HG03066 (cell line): ENCODE measurements around the gene RELCH.

ENCODE experiments used
- ATAC-seq: cut with Tn5 transposase; IDR thresholded peaks from one replicate; pipeline ENCODE4 v1.9.1; 2021; ENCODE audit warnings: low read depth; ENCODE audit not compliant: unreplicated experiment

Gene RELCH

GRCh38 chr18:62318228-62319180, 131.4 kb downstream of the RELCH start:
- ATAC-seq = no peak

DNA sequence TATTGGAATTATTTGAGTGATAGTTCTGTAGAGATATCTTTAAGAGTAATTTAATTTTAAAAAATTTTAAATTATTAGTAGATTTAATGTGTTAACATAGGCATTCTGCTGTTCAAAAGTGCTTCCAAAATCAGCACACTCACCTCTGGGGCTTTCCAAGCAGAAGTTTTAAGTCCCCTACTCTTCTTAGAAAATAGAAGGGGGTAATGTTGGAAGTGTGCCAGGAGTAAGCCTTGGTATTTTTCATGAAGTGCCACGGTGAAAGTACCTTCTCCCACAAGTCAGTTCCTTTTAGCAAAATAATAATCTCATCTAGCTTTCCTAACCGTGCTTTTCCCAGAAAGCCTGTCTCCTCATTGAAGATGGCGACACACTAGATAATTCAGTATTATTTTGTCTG, 134.1 kb downstream of the RELCH start:
- ATAC-seq = no peak

GRCh38 chr18:62323483-62324180, 136.6 kb downstream of the RELCH start:
- ATAC-seq = no peak

DNA sequence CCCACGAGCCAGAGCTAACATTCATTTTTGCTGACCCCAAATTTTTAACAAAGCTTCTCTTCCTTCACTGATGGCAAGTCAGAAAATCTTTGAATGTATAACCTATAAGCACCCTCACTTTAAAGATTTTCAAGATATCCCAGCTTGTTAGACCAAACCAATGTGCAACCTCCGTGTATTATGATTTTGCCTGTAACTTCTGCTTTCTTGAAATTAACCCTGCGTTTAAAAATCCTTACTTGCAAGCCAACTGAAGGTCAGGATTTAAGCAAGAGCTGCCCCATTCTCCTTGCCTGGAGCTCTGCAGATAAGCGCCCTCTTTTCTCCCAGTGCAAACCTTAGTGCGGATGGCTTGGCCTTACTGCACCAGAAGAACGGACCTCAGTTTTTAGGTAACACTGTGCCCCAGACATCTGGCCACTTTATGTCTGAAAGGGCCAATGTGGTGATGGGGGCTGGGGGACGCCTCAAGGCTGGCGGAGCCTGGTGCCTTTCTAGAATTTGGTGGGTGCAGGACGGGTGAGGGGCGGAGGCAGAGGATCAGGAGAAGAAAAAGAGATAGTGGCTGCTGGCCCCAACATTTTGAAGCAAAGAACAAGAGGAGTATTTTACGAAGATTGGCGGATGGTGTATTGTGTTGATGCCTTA, 137.2 kb downstream of the RELCH start:
- ATAC-seq = no peak

DNA sequence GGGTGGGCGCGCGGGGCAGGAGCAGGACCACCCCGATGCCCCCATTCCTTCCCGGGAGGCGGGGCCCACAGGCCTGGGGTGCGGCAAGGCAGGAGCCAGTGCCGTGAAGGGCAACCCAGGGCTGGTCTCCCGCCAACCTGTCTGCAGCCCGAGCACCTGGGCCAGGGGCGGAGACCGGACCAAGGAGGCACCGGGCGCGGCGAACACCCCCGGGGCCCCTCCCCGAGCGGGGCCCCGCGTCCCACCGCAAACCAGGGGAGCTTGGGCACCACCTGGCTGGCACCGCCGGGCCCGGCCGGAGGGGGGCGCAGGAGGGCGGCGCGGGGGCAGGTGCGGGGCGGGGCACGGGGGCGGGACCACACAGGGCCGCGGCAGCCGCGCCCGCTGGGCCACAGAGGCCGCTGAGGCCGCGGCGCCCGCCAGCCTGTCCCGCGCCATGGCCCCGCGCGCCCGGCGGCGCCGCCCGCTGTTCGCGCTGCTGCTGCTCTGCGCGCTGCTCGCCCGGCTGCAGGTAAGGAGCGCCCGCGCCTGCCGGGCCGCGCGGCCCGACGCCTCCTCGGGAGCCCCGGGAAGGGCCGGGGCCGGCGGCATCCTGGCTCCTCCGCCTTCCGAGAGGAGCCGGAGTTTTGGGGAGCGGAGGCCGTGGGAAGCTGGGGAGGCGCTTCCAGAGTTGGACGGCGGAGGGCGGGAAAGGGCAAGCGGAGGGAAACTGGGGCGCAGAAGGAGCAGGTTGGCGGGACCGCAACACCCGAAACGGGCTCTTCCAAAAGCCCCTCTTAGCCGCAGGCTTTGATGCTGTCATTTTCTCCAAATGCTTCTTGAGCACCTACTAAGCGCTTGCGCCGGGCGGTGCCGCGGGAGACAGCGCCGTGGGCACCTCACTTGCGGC, 138.1 kb downstream of the RELCH start, which contains the start of gene TNFRSF11A:
TNFRSF11A (plus strand) TSS at position 394 of the 889 bp plus-strand sequence; CDS start at position 437, 43 bp downstream.
- ATAC-seq = peak; percentile 56

DNA sequence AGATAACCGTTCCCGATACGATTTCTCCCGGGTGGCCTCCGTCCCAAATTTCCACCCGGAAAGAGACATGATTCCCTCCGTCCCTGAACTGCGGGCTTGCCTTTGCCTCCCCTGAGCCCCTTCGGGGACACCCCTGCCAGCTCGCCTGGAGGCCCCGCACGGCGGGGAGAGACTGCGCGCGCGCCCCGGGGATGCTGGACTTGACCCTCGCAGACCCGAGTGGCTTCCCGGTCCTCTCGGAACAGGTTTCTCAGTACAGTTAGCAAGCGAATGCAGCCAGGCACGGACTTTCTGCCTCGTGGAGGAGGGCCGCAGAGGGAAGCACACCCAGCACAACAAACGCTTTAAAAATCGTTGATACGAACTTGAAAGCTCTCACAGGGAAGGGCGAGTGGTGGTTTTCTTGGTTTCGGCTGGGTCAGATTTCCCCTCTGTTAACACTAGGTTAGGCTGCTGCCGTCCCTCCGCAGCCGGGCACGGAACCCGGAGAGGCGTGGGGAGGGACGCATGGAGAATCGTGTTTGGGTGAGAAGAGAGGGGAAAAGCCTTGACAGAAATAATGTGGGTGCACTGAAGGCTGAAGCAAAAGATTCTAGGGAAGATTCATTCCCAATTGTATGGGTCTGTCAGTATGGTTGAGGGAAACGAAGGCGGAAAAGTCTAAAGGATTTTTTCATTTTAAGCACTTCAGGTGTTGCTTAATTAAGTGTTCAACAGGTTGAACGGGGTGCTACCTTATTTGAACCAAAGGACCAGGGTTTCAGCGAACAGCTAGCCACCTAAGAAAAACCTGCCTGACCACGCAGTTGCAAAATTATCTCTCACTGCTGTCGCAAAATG, 139.0 kb downstream of the RELCH start:
- ATAC-seq = peak; percentile 37

- ATAC-seq = no peak
Measured at GRCh38 chr18:62326646-62327348, 139.7 kb downstream of the RELCH start.

DNA sequence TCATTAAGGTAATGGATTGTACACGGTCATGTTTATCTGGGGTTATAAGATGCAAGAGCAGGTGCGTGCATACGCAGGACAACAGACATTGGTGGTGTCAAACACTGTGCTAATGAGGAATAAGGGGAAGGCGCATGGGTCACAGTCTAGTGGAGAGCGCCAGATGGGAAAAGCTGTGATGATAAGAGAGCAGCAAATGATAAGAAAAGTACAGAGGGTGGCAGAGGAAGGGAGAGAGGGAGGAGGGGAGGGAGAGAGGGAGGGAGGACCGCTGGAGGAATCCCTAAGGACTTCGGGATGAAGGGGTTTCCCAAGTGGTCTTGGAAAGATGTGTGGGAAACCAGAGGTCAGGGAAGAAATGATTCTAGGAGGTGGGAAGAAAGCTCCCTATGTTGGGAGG, 140.9 kb downstream of the RELCH start:
- ATAC-seq = no peak

DNA sequence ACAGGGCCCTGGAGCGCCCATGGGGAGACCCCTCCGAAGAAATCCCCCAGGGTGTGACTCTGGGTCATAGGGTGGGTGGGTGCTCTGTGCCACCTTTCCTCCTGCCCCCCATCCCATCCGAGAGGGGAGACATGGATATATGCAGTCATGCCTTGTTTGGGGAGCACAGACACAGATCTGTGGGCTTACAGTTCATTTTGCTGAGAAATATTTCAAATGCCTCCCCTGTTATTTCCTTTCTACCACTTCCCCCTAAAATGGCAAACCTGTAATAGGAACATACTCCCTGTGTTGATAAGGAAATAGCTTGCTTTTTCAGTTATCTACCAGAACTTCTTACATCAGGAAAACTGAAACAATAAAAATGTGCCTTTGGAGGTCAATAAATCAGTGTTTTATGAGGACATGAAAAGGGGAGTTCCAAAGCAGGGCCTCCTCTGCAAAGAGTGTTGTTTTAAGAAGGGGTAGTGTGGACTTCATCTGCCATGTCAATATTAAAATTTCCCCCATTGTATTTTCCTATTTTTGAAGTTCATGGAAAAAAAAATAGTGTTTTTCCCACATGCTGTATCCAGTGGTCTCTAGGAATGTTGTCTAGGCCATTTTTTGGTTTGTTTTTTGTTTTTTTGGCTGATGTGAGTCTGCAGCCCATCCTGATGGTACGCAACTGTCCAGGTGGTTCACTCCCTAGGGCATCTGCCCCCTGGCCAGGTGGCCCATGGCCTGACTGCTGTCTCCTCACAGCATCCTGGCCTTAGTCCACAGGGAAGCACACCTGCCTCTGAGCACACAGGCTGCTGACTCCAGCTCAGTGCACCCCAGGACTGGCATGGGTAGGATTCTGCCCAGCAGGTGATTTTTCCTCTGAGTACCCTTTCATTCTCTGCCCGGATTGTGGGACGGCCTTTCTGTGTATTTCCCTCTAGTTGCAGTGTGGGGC, 141.8 kb downstream of the RELCH start:
- ATAC-seq = no peak

DNA sequence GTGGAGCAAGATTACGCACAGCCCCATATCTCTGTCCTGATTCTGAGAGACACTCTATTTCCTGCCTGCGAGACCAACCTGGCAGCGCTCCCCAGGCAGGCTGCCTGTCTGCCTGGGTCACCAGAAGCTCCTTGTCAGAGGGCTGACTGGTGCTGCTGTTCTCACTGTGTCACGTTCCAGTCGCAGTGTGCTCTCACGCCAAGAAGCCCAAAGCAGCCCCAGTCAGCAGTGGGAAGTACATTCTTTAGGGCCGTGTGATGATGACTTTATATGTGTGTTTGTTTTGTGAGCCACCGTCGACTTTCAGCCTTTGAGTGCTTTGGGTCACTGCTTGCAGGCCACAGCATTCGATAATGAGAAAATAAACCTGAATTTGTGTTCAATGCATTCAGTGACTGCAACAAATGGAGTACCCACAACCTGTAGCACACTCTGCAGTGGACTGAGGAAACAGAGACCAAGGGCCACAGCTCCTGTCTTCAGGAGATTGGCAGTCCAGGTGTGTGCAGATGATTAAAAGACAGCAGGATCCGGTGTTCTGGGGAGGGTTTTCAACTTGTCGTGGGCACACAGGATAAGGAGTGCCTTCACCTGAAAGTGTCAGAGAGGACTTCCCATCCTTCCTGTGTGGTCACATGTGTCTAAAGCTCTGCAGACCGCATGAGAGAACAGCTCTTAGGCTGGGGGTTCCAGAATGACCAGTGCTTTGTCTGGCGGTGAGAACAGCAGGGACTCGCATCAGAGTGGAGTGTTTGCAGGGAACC, 142.8 kb downstream of the RELCH start:
- no peak for ATAC-seq

GRCh38 chr18:62330650-62331049, 143.6 kb downstream of the RELCH start:
- ATAC-seq = no peak

DNA sequence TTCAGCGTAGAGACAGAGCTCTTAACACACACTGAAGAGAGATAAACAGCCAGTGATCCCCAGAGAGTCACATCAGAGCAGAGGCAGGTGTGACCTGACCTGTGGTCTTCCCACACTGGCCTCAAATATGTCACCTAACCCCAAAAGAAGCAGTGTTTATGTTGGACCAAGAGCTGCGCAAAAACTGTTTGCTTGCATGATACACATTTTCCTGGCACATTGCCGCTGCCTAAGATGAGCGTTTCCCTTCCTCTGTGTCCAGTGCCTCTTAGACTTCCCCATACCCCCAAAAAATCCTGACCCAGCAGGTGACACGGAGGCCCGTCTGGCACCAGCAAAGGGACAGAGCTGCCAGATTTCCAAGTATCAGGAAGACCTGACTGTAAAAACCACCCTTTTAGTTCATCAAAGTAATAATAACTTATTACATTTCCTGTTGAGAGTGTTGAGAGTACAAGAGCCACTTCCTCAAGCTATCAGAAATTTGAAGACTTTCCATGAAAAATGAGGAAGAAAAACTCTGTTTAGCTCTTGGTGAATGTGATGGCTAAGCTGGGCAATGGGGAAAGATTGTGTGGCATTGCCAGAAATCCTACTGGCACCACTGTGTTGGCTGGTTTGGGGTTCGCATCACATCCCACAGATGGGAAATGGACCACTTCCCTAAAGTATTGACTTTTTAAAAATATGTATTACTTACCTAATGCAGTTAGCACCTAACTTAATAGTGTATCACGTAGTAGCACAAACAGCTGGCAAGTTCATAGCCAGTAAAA, 144.7 kb downstream of the RELCH start:
- ATAC-seq = no peak

DNA sequence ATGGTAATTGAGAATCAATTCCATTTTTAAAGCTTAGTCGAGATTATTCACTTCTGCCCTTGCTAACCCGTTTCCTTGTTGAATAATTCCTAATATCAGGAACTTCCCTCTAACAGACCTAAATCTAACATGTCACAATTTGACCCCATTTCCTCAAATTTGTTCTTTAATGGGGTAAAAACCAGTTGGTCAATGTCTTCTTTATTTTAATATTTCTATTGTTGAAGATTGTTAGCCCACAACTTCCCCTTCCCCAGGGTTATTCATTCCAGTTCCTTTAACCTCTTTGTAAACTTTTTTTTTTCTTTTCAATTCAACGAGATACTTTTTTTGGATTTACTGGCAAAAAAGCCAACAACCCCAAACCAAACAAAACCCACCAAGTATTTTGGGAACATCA, 145.4 kb downstream of the RELCH start:
- ATAC-seq = no peak

GRCh38 chr18:62332964-62333695, 146.1 kb downstream of the RELCH start:
- no peak for ATAC-seq

DNA sequence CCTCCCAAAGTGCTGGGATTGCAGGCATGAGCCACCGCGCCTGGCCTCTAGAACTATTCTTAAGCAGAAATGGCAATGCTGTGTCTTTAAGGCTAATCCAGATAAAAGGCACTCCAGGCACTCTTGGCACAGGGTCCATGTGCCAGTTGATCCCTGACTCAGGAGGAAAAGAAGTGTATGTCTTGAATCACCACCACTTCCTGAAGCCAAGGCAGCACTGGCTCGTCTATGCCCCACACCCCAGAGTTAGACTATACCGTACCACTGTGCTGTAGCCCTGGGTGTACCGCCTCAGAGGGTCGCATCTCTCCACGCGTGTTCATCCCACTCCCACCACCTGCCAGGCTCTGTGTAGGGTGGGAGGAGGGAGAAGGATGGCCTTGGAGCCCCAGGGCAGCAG, 147.1 kb downstream of the RELCH start:
- no peak for ATAC-seq
